Measurements from ENCODE around the gene PLD1.
"Not testable (repeated sequence)": the region's sequence is repeated elsewhere in the genome, so short reads cannot be mapped to it uniquely, and the experiment has no call there.

The PLD1 gene

GRCh38 chr3:171658841-171659240, 151.4 kb downstream of the PLD1 start:
- no peak for DNase-seq

- DNase-seq: no peak
These were observed 155.5 kb downstream of the PLD1 start for GRCh38 chr3:171654809-171655208.

- DNase-seq: no peak
These were observed 156.0 kb downstream of the PLD1 start for GRCh38 chr3:171654326-171654725.

DNA sequence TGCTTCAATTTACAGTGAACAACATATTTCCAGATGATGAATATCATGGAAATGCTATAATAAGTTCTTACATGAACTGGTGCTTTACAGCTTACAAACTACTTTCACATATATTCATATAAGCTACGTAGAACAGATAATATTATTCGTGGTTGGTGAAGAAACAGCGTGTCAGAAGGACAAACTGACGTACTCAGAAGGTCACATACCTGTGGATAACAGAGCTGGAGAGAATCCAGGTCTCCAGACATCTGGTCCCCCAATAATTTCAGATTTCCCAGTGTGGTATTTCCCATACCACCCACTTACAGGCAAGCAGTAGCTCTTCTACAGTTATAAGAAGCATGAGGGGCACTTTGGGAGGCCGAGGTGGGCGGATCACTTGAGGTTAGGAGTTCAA, 156.6 kb downstream of the PLD1 start:
- DNase-seq: no peak

- DNase-seq: no peak
These were observed 157.4 kb downstream of the PLD1 start for GRCh38 chr3:171652932-171653331.

GRCh38 chr3:171649911-171650592, 160.2 kb downstream of the PLD1 start:
- DNase-seq: peak; percentile 13

DNA sequence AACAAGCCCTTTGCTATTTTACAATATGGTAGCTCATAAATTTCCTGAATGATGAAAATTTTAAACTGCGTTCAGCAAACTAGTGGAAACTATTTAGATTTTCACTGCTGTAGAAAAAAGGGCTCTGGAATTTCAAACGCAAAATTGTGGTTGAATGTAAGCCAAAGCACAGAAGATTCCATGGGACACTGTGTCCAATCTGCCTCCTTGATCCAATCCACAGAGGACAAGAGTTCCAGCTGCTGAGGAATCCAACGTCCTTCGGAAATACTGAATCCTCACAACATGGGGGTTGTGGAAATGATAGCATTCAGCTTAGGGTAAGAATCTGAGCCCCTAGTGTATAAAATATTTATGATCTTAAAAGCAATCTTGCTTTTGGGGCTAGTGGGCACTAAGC, 161.0 kb downstream of the PLD1 start:
- DNase-seq: no peak

DNA sequence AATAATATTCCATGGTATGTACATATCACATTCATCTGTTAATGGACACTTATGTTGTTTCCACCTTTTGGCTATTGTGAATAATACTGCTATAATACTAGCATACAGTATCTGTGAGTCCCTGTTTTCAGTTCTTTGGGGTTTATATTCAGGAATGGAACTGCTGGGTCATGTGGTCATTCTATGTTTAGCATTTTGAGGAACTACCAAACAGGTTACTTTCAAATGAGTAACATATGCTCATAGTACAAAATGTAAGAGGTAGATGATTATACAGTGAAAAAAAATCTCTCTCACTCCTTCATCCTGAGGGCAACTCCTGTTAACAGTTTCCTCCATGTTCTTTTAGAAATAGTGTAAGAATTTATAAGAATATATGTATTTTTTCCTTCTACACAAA, 162.2 kb downstream of the PLD1 start:
- peak; percentile 1 for DNase-seq

GRCh38 chr3:171646357-171647133, 163.7 kb downstream of the PLD1 start:
- peak; percentile 43 for DNase-seq

DNA sequence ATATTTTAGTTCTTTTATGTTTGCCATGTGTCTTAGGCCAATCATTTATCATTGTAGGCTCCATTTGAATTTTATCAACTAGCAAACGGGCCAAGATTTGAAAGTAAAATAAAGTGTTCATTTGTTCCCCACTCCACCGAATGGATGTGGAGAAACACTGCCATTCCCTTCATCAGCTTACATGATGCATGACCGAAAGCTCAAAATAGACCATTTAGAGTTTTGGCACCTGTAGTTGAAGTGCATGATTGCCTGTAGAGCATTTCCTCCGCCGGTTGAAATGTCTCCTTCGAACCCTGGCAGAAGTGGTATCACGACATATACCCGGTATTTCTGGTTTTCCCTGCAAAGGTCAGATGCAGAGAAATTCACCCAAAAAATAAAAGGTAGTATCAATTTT, 165.6 kb downstream of the PLD1 start:
- DNase-seq: no peak

DNA sequence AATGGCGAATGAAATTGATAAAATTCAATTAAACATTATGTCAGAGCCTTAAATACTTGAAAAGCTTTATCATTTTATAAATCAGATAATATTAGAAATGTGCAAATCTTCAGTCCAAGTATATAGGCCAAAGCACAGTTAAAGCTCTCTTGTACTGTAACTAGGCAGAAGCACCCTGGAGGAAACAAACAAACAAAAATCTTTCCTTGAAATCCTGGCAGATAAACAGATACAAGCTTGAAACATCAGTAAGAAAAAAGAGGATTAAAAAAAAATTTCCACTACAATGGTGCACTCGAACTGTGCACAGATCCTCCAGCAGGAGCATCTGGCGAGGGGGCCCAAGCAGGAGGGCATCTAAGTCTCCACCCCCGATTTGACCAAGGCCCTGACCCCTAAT, 166.6 kb downstream of the PLD1 start:
- no peak for DNase-seq

- no peak for DNase-seq
These were observed 167.2 kb downstream of the PLD1 start for GRCh38 chr3:171643033-171643432.

- DNase-seq: no peak
These were observed 169.5 kb downstream of the PLD1 start for GRCh38 chr3:171640520-171641412.

- DNase-seq: peak; percentile 94
These were observed 173.6 kb downstream of the PLD1 start for GRCh38 chr3:171636666-171637065.

- no peak for DNase-seq
These were observed 177.5 kb downstream of the PLD1 start for GRCh38 chr3:171632766-171633165.

DNA sequence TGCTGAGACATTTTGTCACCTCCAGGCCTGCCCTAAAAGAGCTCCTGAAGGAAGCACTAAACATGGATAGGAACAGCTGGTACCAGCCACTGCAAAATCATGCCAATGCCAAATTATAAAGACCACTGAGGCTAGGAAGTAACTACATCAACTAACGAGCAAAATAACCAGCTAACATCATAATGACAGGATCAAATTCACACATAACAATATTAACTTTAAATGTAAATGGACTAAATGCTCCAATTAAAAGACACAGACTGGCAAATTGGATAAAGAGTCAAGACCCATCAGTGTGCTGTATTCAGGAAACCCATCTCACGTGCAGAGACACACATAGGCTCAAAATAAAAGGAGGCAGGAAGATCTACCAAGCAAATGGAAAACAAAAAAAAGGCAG, 183.5 kb downstream of the PLD1 start:
- not testable (repeated sequence) for DNase-seq

DNA sequence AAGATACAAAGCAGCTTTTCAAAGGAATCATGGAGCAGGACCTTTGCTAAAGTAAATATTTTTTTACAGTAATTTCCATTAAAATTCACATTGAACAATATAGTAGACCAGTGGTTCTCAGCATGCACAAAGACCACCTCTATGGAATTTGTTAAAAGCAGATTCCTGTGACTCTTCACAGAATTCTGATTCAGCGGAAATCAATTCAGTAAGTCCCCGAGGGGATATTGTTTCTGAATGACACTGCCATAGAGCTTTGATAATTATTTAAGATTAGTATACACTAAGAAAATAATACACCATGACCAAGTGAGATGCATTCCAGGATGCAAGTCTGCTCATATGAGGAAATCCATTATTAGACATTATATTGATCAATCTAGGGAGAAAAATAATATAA, 188.2 kb downstream of the PLD1 start:
- DNase-seq: no peak

DNA sequence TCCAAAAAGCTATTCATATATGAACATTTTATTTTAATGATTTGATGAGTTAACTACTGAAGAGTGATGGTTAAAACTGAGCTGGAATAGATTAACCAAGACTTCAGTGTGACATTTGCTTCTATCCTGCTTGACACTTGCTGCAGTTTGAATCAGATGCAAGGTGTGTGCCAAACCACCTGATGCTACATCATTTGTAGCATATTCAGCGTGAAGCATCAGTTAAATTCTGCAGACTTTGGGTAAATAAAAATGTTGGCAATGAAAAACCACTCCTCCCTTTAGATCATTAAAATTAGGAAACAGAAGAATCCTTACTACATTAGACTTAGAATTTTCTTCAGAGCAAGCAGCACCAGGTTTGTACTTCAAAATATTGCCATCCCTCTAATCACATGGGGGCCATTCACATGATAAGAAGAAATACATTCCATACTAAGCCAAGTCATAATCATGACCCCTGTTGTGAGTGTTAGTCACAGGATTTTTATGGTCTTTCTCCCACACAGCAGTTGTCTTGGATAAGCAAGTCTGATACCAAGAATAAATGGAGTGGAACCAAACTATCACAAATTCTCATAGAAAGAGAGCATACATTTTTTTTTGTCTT, 189.4 kb downstream of the PLD1 start:
- peak; percentile 65 for DNase-seq

GRCh38 chr3:171616798-171617197, 193.5 kb downstream of the PLD1 start:
- DNase-seq: no peak

DNA sequence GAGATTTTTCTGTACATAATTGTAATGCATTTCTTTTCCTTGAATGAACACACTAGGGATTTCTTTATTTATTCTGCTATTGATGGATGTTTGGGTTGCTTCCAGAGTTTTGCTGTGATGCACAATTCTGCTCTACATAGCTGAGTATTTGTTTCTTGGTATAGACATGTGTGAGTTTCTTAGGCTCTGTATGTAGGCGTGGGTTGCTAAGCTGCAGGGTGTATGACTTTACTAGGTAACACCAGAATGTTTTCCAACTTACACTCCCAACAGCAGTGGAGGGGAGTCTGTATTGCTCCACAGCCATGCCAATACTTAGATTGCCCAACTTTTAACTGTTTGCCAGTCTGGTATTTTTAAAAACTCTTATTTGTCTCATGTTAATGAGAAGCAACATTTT, 194.6 kb downstream of the PLD1 start:
- DNase-seq: peak; percentile 29

- DNase-seq: no peak
These were observed 195.0 kb downstream of the PLD1 start for GRCh38 chr3:171615281-171615680.

- DNase-seq: no peak
These were observed 195.9 kb downstream of the PLD1 start for GRCh38 chr3:171614318-171614921.

DNA sequence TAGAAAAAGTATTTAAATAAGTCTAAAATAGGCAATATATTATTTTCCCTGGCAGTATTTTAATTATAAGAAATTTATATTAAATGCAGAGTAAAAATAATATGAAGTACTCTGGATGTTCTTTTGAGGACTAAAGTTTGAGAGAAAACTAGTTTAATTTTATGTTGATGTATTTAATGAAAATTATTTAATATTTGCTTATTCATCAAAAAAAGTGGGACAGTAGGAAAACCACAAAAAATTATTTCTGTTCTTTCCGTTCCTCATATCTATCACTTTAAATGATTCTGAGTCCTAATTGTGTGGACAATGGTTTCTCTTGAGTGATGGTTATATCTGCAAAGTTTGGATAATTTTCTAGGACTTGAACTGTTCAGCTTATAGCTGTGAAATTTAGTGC, 202.8 kb downstream of the PLD1 start:
- DNase-seq: no peak

All from inflammatory macrophage treated with lipopolysaccharide for 4 hours (primary cell).